ENCODE results near the gene EEF1AKMT4.

EEF1AKMT4 gene

GRCh38 chr3:184296616-184297015 lies 47.1 kb downstream of the EEF1AKMT4 start:
- DNase-seq = no peak

- DNase-seq = peak; percentile 68 to 99 (median 95)
Measured at GRCh38 chr3:184298759-184299487, 49.5 kb downstream of the EEF1AKMT4 start, which contains the start of gene PSMD2. PSMD2 (plus strand) TSS chr3:184299241; CDS start chr3:184299267, 26 bp downstream.

- peak in 1 of 51 donors; percentile 33 for DNase-seq
Measured at GRCh38 chr3:184299488-184300377, 50.3 kb downstream of the EEF1AKMT4 start.

- DNase-seq = no peak
Measured at GRCh38 chr3:184300378-184300720, 50.9 kb downstream of the EEF1AKMT4 start.

- no peak for DNase-seq
Measured at GRCh38 chr3:184305577-184305976, 56.1 kb downstream of the EEF1AKMT4 start.

- DNase-seq = no peak
Measured at GRCh38 chr3:184306341-184306972, 57.0 kb downstream of the EEF1AKMT4 start.

- no peak for DNase-seq
Measured at GRCh38 chr3:184307915-184308314, 58.4 kb downstream of the EEF1AKMT4 start.

Measured in hypothalamus (tissue), 51 donors.